ENCODE measurements around the gene MTA3.

MTA3 gene

DNA sequence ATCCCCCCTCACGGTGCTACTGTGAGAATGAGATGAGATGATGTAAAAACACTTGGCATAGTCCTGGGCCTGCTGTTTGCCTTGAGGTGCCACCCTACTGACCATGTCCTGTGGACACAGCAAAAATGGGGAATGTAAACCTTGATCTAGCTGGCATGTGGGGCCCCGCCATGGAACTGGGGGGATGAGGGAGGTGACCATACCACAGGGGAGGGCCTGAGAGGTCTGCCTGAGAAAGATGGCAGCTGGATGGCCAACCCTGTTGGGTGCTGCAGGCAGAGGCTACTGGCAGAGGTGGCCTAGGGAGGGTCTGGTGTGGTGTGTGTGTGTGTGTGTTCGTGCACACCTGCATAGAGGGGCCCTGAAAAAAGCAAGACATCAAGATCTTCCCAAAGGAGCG lies 223.2 kb downstream of the MTA3 start:
- DNase-seq = no peak

DNA sequence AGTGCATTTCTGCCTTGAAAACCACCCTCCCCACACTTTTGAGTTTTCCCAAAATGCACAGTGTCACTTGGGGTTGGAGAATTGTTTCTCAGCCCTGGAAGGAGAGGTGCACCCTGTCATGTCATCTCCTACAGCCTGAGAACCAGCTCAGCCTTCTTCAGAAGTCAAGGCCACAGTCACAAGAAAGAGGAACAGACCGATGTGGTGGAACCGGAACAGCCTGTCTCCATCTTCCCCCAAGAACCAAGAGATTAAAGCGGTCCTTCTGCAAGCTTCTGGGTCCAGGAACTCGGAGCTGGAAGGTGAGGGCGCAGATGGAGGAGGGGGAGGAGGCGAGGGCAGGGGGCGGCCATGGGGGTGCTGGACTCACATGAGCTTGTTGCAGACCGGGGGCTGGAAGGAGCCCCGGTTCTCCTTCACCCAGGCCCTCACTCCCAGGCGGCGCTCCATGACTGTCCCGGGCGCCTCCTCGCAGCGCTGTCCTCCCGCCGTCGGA lies 223.7 kb downstream of the MTA3 start:
- DNase-seq = no peak

DNA sequence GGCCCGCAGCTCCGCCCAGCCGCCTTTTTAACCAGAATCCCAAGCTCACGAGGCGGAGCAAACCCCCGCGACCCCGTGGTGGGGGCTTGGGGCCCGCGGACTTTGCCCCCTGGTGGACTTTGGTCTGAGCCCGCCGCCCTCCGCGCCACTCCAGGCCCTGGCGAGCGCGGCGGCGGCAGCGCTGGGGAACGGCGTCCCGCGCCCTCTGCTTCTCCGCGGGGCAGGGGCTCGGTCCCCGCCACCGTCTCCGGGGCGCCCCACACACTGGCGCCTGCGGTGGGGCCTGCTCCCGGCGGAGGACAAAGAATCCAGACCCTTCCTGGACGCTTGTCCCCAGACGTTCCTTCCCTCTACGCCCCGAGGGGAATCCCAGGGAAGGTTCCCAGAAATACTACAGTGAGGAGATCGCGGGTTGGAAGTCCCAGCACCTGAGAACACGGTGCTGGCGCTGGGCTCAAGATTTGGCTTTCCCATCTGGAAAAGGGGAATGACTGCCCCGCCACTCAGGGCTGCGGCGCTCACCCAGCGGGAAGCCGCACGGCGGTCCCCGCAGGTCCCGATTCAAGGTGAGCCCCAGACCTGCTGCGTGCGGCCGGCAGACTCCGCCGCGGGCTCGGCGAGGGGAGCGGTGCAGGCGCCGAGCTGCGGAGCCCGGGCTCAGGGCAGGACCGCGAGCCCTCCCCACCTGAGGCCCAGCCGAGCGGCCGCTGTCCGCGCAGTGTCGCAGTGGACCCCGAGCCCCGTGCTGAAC lies 224.3 kb downstream of the MTA3 start, which contains the start of gene HAAO:
TSS of gene HAAO (minus strand) at position 1 of the 751 bp plus-strand sequence. CDS start 47 bp downstream, outside the sequence.
- no peak for DNase-seq

DNA sequence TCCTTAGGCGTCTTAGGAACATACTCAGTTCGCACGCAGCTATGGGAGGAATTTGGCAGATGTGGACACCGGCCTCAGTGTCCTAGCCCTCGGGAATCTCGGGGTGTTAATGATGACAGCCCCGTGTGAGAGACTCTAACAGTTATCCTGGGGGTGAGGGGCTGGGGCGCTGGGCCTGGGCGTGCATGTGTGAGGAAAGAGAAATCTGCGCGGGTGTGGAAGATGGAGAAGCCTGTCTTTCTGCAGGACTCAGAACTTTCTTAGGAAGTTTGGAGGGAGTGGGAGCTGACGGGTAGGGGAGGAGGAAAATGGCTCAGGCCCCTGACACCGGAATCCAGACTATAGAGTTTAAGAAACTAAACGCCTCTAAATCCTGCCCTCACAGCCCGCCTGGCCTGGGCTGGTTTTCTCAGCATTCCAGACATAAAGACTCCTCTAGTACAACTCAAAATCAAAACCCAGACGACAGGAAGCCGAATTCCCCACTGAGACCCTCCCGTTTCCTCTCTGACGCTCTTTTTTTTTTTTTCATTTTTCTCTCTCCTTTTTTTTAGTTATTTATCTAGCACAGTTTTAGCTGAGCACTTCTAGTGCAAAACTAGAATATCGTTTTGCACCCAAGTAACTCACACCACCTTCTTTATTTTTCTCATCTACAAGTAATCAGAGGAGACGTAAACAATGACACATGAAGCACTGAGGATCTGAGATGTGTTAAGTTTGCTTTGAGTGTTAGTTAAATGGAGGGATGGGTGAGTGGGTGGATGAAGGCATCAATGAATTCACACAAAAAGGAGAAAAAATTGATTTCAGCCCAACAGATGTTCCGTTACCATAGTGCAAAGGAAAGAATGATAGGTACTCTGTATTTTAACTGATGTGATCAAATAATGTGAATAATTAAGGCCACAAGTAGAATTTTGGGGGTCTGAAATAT lies 225.2 kb downstream of the MTA3 start:
- DNase-seq = no peak

DNA sequence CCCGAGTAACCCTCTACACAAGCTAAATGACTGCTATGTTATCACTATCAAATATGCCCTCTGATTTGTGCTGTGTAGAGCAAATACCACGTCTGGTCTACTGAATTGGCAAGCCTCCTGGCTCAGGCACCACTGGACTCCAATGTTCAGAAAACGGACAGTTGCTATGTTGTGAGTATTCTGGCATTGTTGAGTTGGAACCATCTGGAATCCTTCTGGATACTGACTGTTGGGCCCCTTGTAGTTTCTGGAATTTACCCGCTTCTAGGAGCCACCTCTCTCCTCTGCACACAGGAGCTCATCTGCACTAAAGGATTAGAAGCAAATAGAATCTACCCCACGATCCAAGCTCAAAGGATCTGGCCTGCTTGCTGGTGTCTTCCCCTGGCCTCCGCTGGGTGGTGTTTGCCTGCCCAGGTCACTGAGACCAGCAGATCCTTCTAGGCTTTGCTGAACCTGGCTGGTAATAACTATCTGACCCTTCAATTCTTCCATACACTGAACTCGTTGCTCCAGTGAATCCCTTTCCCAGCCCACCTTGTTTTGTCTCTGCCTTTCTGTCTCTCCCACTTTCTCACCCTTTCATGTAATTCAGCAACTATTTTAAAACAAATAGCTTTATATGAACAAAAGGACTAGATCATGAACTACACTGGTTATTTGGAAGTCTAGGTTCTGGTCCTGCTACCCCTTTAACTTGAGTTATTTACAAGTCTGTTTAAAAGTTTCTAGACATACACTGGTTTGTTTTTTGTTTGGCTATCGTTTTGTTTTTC lies 226.0 kb downstream of the MTA3 start:
- no peak for DNase-seq

DNA sequence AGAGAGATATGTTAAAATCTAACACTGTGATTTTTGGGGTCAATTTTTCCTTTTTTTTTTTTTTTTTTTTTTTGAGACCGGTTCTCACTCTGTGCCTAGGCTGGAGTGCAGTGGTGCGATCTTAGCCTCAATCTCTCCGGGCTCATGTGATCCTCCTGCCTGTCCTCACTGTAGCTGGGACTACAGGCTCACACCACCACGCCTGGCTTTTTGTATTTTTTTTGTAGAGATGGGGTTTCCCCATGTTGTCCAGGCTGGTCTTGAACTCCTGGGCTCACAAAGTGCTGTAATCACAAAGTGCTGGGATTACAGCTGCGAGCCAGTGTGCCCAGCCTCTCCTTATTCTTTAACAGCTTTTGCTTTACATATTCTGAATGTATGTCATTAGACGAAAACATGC lies 226.8 kb downstream of the MTA3 start:
- no peak for DNase-seq

DNA sequence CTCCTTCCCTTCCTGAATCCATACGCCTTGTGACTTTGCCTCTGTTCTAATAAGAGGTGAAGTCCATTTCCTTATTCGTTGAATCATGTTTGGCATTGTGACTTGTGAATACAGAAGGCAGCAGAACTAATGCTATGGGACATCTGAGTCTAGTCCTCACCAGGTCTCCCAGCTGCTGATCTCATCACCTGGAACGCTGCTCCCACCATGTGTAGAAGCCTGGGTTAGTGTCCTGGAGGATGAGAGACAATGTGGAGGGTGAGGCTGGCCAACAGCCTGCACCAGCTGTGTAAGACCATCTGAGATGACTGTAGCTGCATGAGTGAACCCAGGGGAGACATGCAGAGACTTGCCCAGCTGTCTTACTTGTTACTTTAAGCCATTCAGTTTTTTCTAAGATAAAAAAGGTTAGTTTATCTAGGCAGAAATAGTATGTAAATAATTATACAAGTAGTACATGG lies 227.4 kb downstream of the MTA3 start:
- DNase-seq = peak; percentile 18

DNA sequence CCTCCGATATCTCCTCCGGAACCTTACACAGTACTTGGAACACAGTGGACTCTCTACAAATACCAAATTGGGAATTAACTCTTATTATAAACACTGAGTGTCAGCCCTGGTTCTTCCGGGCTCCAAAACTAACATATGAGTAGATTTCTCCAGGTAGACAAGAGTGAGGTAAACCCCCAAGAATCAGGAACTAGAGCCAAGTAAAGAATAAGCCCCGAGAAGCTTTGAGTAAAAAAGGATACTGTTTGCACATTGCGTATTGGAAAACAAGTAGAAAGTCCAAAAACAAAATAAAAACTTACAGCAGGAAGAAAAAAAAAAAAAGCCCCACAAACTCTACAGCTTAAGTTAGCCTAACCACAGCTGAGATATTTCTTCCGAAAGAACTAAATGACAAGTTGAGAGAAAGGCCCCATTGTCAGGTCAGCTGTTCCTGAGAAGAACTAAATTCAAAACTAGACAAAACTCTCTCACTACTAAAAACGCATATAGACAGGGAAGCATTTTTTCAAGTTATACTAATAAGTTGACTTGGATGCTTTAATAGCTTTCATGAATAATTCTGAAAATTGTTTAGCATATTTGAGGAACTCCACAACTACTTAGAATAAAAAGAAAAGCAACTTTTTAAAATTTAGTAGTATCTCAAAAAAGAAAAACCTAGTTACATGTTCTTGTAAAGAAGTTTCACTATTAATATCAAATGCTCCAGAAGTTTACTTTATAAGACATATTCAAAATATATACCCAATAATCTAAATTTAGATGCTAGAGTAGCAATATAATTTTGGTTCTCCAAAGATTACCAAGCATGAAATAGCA lies 228.2 kb downstream of the MTA3 start:
- no peak for DNase-seq

DNA sequence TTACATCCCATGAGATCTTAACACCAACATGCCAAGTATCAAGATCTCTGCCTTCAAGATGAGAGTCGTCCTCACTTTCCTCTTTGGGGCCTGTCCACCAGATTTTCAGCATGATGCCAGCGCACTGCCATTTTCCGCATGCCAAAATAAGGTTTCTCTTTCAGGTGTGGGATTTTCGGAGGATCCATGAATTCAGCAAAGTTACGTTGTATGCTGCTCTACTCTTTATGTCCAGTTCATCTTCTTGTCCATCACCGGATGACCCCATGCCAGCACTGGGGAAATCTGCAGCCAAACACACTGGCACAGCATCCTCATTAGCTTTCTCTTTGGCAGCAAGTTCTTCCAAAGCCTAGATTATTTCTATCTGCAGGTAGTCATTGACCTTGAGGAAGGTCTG lies 228.8 kb downstream of the MTA3 start:
- no peak for DNase-seq

DNA sequence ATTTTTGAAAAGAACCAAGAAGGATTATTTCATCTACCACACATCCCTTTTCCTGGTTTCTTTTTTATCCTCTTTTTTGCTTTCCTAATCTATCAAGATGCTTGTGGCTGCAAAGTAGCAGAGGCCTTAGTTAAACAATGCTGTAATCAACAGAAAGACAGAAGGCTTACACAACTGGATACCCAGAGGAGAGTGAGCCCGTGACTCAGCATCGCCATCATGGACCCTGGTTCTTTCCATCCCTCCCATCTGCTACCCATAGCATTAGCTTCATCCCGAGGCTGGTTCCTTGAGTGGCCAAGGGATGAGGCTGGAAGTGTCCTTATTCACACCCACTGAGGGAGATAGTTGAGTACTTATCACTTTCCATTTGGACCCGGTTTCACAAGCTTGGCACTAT lies 231.4 kb downstream of the MTA3 start:
- DNase-seq = no peak

DNA sequence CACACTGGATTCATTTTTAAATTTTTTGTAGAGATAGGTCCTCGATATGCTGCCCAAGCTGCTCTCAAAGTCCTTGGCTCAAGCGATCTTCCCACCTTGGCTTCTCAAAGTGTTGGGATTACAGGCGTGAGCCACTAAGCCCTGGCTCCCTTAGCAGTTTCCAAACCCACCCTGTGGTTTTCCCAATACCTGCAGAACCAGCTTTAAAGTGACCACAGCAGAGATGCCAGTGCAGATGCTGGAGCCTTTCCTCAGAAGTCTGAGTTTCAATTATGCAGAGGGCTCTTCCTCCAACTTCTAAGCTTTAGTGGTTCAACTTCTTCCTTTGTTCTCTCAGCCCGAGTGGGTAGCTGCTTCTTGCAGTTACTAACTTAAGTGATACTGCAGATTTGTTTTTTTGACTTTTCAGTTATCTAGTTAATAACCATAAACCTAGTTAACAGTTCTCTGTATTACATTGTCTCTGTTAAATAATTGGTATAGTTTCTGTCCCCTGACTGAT lies 232.1 kb downstream of the MTA3 start:
- DNase-seq = no peak

DNA sequence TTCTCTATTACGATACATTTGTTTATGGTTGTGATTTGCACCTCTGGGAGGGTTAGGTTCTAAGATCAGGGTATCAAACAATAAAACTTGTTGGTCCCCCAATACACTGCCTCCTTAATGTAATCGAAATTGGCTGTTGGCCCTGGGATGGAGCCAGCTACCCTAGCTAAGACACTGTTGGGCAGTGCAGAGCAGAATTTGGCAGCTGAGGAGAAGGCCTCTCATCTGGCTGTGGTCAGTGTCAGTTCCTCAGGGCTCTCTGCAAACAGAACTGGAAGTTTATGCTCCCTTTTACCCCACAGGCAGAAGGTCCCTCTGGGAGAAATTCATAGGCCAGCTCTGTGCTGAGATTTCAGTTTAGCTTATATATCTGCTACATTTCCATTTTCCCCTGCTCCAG lies 232.5 kb downstream of the MTA3 start:
- DNase-seq = no peak

DNA sequence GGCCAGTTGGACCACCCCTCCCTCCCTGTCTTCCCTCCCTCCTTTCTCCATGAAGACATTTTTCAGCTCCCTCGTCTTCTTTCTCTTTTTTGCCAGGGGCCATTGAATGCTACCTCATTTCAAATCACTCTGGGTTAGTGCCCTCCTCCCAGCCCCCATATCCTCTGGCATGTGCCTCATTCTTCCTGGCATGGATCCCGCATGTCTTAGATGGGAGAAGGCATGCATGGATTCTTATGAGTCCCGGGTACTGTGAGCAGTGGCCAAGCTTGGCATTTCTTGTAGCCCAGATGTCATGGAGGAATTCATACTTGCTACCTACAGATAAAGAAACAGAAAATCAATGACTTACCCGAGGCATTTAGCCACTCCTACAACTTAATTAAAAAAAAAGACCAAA lies 232.9 kb downstream of the MTA3 start:
- DNase-seq = no peak

DNA sequence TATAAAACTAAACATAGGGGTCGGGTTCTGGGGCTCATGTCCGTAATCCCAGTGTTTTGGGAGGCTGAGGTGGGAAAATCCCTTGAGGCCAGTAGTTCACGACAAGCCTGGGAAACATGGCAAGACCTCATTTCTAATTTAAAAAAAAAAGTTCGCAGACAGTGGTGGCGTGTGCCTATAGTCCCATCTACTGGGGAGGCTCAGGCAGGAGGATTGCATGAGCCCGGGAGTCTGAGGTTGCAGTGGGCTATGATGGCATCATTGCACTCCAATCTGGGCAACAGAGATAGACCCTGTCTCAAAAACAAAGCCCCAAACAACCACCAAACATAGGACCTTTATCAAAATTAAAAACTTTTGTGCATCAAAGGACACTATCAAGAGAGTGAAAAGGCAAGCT lies 233.7 kb downstream of the MTA3 start:
- DNase-seq = no peak

DNA sequence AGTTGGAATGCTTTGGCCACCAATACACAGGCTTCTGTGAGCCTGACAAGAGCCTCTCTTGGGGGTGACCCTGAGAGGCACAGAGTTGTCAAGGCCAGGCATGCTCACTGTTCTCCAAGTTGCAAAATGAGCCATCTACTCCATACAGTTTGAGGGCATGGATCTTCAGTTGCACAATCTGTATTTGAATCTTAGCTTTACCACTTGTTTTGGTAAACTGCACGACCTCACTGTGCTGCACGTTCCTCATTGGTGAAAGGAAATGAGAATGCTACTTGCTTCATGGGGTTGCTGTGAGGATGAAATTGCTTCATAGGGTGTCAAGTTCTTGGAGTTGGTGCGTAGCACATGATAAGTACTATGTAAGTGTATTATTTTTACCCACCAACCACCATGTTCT lies 235.9 kb downstream of the MTA3 start:
- DNase-seq = no peak

DNA sequence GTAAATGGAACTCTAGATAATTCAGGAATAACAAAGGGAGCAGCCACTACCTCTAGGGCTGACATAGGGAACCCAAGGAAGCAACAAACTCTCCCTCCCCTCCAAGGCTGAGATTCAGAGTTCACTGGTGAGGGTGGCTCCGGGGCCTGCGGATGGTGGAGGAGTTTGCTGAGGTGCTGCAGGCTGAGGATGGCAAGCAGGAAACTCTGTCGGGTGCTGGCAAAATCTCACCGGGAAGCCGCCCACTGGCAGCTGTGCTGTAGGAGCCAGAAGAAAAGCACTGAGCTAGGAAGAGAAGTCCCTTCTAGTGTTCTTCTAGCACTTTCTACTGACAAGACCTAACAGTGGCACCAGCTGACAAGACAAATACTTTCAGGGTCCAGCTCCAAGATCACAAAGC lies 236.5 kb downstream of the MTA3 start:
- no peak for DNase-seq

All from DMS79 treated with DMSO at 0.1 percent for 48 hours (cell line).